GM23248 (cell line): ENCODE data around the gene GABRG3.

Experiments
- EZH2 ChIP-seq: fragments of 200-600 bp; sonication (generic); IDR thresholded peaks from 2 replicates; pipeline ENCODE4 v1.6.1; 2018; ENCODE audit warnings: antibody characterized with exemption, mild to moderate bottlenecking; ENCODE audit not compliant: insufficient read depth, poor library complexity, severe bottlenecking
- EZH2phosphoT487 ChIP-seq: fragments of 200-600 bp; sonication (generic); IDR thresholded peaks from 2 replicates; pipeline ENCODE4 v1.6.1; 2018; ENCODE audit warnings: antibody characterized with exemption, moderate library complexity, mild to moderate bottlenecking, low read depth; ENCODE audit not compliant: insufficient read depth

GRCh38 chr15:27070841-27071240, 99.9 kb downstream of the GABRG3 start:
- TF ChIP-seq EZH2phosphoT487 (no peak), EZH2 (no peak)
